Activated CD4-positive, alpha-beta T cell treated with anti-CD3 and anti-CD28 coated beads, Interleukin-2, amount 50 U/mL, for 24 hours (primary cell): ENCODE data around the gene PAPPA2.
A peak's percentile ranks its signal among the peaks of the same experiment; 100 is the strongest.

Source experiments
- DNase-seq, 2 donors: peaks; one replicate each; pipeline ENCODE4 v3.0.0-alpha.2; 2020; ENCODE audit warnings: low read depth in 1 of 2, low spot score in 1 of 2

PAPPA2 gene

DNA sequence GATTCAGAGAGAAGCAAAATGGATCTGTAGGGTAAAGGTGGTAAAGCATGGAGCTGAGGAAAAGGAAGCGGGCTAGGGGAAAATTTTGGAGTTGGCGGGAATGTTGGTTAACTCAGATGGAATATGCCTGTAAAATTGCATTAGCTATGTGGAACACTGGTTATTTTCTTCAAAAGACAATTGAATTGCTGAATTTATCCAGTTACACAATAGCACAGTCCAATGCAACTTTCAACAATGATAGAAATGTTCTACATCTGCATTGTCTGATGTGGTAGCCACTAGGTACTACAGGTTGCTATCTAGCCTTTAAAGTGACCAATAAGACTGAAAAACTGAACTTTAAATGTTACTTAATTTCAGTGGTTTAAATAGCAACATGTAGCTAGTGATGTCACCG, 386.3 kb downstream of the PAPPA2 start:
- no peak for DNase-seq

DNA sequence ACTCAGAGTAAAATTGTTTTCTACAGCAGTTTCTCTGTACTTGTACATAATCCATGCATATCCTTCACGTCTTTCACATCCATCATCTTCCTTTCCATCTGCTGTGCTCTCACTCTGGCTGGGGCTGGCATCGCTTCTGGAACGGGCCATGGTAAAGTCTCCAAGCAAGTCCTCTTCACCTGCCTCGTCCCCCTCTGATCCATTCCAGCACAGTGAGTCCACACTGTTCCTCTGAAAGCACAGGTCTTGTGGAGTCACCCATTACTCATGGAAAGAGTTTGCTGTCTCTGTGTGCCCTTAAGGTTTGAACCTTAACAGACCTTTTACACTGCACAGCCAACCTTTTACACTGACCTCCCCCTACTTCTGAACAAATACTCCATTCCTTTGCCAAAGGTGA, 387.9 kb downstream of the PAPPA2 start:
- DNase-seq = no peak

DNA sequence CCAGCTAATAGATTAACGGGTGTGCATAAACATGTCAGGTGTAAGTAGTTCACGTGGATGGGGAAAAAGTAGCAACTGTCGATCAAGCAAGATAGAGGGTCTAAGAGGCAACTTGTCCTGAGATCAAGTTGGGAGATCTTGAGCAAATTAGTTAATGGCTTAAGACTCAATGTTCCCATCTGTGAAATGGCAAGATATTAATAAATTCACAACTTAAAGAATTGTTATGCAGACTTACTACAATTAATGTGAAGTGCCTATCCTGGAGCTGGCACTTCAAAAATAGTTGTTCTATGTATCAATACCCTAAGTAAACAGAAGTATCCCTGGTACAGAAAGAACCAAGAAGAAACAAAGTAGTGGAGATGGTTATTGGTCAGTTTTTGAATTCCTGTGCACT, 389.1 kb downstream of the PAPPA2 start:
- no peak for DNase-seq

DNA sequence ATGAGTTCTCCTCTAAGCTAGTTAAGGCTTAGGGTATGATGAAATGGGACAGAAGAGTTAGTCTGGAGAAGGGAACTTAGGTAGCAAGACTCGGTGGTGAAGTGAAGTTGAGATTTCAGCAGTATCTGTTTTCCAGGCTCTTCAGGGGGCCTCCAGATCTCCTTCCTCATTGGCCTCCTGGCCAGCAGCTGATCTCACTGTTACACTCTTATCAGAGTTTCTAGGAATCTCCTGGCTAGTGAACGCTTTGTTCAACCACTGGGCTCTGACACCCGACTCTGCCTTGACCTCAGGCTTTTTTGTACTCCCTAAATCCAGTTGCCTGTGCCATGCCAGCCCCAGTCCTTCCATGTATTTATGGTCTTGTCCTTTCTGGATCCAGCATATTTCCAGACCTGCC, 390.5 kb downstream of the PAPPA2 start:
- DNase-seq = no peak

DNA sequence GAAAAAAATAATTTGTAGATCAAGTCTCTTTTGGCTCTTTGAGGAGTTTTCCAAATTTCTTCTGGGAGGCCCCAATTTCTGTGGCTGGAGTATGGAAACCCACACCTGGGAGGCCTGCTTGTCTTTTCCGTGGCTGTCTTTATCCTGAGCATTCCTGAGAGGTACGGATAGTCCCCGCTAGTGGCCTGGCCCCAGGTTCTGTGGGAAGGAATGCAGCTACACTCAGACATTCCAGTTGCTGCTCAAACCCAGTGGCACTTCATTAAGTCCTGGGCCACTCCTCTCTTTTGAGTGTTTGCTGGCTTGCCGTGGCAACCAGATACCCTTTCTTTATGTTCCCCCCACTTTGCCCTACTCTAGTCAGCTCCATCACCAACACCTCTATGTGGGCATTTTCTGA, 391.1 kb downstream of the PAPPA2 start:
- no peak for DNase-seq

DNA sequence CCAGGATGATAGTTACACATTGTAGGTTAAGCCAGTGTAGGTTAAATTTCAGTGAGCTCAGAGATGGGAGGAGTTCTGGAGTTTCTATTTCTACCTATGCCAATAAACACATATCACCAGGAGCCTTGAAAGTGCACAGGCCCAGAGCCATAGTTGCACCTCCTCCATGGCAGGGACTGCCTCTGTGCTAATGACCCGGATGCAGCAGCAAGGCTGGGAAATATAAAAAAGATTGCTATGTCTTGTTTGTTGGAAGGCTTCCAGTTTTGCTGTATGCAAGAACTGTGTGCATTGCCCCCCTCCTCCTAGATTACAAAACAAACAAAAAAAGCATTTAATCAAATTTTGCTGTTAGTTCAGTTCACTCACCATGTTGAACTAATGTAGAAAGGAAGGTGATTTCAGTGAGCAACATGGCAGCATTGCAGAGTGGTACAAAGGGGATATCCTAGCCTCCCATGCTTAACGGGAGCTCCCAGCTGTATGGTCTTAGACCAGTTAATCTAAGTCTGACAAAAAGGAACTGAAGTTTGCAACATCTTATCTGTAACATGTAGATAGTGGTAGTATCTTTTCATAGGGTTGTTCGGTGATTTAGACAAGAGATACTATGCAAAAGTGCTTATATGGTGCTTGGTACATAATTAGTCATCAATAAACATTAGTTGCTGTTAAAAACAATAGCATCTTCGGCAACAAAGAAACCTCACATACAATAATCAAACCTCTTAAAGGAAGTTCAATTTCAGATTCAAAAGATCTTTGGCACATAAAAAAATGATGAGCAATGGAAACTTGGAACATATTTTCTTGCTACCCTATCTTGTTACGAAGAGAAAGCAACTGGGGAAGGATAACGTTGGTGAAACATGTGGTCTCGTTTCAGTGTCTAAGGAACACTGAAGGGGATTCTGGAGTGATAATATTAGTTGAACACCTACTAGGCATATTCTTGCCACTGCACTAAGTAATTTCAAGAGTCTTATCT, 392.1 kb downstream of the PAPPA2 start:
- no peak for DNase-seq

DNA sequence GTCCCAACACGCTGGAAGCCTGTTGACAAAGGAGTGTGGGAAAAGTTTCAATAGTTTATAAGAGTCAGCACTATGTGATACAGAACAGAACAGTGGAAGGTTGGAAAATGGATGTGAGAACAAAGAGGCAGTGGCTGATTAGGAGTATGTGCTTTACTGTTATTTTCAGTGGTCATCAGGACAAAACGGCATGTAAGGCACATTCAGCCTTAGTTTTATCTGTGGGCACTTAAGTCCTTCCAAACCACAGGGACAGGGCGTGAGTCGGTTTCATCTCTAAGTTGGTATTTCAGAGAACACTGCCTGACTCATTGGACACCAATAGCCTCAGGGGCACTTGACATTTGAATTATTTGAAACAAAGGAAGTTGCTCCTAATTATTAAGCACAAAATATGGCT, 394.7 kb downstream of the PAPPA2 start:
- no peak for DNase-seq

DNA sequence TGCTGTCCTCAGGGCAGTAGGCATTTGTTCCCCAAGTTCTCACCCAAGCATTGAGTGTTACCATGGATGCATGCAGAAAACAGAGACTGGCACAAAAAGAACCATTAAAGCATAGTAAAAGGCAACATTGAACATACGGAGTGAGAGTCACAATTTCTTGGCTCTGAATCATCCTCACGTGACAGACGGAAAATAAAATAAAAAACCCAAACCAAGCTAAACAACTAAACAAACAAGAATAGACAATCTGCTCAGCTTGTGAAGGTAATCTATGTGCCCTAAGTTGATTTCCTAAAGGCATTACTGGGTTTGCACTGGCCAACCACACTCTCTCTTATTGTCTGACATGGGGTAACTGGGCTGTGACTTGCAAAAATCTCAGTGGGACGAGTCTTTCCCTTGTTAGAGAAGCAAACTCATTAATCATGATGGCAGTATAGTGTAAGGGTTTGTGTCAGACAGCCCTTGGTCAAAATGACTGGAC, 395.5 kb downstream of the PAPPA2 start:
- no peak for DNase-seq

DNA sequence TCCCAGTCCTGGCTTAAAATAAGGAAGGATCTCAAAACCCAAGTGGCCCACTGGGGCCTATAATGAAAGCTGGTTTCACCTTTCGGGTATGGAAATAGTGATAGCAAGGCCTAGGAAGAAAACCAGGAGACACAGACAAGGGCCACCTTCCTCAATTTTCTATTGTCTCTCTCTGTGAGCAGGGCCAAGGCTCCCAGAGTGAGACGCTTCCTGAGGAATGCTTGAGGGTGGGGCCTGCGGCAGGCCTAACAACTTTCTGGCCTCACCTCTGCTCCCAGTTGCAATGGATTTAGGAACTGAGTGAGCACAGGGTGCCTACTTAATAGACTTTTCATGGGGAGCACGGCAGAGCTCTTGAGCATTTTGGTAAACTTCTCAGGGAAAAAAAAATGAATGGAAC, 400.6 kb downstream of the PAPPA2 start:
- DNase-seq = no peak

DNA sequence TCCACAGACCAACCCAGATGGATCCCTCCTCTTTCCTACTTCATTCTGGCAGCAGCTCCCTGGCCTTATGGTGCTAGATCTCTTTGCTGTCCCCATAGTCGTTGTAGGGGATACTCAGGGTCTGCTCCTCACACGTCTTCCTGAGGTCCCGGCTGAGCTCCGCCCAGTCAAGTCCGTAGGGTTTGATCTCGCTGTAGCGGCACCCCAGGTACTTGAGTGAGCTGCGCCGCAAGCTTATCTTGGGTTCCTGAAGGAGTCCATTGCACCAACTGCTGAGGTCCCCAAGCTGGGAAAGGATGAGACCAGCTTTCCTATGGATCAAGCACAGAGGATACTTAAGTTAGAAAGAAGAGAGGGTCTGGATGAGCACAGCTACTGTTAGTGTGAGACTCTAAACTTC, 401.2 kb downstream of the PAPPA2 start:
- DNase-seq = no peak

DNA sequence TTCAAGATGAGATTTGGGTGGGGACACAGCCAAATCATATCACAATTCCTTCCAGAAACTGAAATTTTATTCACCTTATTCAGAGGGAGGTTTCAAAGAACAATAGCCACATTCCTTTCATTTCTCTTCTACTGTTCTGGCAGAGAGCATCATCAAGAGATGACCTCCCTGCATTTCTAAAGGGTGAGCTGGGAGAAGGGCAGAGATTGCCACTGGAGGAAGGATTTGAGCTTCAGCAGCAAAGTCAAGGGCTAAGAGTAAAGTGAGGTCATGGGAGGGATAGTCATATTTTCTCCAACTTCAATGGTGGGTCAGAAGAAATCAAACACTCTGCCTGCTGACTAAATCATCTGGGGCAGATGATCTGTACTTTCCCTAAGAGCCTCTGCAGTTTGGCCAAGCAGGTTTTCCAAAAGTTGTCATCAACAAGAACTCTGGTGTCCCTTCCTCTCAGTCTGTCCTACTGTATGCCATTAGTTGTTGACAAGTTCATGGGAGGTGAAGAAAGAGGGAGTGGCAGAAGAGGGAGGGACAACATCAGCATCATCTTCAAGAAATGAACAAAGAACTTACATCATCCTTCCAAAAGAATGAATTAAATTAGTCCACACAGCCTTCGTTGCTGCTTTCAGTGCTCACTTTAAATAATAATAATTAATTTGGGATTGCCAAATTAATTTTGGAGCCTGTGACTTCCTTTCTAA, 403.2 kb downstream of the PAPPA2 start:
- DNase-seq = no peak

DNA sequence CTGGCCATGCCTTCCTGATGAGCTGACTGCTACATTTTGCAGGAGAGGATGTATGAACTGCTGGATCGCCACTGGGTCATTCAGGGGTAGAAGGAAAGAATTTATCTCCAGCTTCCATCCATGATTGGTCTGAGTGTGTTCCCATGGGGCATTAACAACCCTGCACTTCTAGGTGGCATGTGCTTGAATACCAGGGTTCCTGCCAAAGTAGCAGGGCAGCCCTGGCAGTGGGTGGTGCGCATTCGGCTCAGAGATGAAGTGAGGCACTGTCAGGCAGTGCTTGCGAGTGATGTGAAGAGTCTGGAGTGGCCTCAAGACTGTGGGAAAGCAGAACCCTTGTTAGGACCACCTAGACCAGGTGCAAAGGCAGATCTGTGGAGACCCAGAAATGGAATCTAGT, 406.6 kb downstream of the PAPPA2 start:
- no peak for DNase-seq

DNA sequence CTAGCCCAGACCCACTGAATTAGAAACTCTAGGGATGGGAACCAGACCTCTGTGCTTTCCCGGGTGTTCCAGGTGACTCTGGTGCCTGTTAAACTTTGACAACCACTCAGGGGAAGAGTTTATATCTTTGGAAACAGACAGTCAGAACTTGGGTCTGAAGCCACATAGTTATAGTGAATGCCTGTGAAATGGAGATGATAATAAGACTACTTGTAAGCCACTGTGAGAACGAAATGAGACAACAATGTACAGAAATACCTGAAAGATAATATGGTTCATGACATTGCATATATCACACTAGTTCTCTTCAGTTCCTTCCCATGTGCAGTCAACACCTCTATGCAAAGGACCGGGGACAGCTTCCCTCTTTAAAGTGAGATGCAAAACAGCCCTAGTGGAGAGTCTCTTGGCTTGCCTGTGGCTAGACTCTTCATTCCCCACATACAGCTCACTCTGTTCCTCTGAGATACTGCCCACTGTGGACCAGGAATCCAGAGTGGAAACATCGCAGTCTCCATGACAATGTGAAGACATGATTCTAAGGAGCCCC, 414.1 kb downstream of the PAPPA2 start:
- DNase-seq = no peak

DNA sequence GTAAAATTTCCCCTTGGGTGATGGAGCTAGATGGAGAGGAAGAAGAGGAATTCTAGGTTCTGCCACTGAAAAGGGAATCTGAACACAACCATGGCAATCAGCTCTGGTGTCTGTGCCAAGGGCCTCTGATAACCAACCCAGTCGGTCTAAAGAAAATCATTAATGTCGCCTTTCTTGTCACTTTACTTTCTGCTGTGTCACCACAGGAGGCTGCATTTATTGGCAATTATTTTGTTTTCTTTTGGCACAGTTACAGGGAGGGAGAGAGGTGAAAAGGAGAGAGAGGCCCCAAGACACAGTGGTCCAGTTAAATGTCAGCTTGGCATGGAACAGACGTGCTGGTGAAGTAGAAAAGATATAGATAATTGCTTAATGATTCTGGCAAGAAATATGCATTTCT, 414.6 kb downstream of the PAPPA2 start:
- no peak for DNase-seq

DNA sequence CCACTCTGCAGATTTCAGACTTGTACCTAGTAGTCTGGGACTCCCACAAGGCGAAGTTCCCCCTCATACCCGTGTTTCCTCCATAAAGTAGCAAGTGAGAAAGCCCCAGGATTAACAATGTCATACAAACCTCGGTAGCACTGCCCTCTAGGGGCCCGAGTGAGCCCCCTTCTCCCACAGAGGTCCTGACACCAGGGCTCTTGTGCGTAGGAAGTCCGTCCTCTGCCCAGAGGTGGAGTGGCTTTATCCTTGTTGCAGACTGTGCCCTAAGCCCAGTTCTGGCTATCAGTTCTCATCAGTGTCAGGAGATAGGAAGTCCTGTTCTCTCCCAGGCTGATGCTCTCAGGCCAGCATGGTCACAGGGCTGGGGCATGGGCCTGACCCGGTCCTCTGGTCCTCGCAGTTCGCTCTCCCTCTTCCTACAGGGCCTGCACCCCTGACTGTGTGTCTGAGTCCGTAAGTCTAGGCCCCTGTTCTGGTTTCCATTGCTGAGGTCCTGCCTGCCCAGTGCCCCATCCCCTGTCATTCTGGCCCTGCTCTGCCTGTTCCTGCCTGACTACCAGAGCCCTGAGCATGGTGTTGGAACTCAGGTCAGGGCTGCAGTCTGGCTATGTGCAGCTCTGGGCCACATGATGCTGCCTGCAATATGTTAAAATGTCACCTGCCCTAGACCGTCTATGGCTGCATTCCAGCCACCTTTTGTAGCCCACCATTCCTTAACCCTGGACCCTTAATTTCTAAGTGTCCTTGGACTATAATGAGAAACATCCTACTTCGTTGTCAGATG, 416.0 kb downstream of the PAPPA2 start:
- no peak for DNase-seq

DNA sequence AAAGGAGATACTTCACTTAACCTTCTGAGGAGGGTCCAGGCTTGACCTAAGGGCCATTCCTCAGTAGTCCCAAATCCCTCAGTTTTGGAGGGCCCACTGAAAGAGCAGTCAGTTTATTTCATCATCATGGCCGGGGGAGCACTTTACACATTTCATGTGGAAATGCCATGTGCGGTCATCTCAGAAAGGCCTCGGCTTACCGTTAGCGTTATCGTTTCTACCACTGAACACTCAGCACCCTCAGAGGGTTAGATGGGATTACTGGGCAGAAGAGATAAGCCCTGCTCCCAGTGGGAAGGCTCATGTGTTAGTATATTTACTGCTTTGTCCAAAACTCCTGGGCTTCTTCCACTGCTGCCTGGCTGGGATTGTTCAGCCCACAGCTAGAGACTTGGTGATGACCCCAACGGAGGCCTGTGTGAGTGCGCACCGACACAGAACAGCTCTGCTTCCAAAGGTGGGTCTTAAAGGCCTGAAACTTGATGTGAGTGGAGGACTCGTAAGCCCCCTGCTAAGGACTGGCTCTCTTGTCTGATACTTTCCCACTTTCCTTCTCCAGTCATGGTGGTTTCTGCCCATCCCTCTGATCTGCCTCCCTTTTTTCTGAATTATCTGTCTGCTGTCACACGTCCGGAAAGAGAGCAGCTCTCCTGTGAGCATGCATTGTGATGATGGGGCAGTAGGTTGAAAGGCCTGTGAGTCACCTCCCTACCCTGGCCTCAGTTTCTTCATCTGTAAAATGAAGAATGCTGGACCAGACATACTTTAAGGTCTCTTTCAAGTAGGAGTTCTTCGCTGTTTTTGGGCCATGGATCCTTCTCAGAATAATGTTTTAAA, 417.0 kb downstream of the PAPPA2 start:
- no peak for DNase-seq

DNA sequence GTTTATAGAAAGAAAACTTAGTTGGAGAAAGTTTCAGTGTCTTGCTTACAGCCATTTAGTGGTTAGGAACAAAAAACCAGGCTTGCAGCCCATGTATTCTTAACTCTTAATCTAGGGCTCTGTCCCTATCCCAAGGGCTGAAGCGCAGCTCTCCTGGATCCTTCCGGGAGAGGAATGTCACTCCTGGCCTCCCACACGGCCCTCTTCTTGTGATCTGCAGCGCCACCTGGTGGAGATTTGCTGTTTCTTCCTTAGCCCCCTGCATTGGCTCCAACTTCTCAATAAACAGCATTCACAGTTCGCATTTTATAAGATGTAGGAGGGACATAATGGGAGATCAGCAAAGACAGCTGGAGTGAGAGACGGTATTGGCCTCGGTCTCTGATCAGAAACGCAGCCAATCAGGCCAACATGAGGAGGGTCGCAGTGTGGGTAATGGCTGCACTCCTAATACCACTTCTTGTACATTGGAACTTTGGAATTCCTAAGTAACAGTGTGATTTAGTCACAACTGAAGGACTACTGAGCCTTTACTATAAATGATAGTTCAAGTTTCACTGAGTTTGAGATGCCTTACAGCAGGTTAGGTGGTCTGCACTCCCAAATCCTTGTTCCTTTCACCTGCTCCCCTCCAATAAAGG, 418.1 kb downstream of the PAPPA2 start:
- DNase-seq = peak in 1 of 2 donors; percentile 5

DNA sequence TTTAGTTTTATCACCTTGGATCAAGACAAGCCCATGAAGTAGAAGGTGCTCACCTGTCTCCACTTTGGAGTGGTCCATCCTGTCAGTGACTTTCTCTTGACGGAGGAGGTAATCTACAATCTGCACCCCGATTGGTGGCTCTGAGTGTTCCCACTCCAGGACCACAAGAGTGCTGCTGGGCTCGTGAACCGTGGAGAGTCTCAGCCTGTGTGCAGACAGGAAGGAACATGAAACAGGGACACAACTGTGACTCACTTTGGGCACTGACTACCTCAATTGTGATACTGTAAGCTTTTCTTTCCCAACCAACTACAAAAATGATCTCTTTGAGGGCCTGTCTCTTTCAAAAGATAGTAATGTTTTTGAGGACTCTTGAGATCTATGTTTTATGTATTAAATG, 421.3 kb downstream of the PAPPA2 start:
- no peak for DNase-seq

DNA sequence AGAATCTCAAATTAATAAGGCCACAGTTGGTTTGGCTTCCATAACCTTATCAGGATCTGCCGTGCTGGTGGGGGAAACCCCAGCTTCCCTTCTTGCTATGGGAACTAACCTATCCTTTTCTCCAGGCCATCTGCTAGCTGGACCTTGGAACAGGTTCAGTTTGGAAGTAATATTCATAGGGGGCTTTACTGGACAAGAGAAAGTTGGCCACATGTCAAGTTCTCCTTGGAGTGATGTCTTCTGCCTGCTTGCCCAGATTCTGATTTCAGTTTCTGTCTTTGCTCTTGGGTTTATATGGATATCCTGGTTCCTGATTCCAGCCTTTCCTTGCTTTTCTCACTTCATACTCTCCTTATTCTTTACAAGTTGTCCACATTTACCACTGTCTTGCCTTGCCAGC, 421.9 kb downstream of the PAPPA2 start:
- DNase-seq = no peak

DNA sequence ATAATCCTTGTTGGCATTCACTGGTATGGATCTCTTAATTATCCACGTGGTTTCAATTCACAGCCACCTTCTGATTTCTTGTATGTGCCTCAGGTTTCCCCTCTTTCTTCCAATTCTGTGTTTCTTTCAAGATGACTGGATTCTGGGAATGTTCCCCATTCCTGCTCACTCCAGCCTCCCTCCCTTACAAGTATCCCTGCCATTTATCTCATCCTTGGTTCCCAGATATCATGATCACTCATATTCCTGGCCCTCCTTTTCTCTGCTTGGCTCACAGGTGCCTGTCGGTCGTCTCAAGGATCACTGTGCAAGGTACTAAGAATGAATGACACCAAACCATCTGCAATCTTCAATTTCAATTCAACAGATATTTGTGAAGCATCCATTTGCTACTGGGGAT, 422.4 kb downstream of the PAPPA2 start:
- DNase-seq = no peak
